ENCODE data around the gene PRPF19.

- no peak for TF ChIP-seq EP300 (IDR thresholded peaks at IDR 0.05; ENCODE audit: borderline replicate concordance in 1 of 2, low read depth in 1 of 2, low read length in 1 of 2)
- no peak for TF ChIP-seq MAX (IDR thresholded peaks at IDR 0.05; ENCODE audit: low read depth)
- TF ChIP-seq REST (IDR thresholded peaks at IDR 0.05; ENCODE audit: low read depth, low read length): no peak
- TF ChIP-seq CTCF (IDR thresholded peaks at IDR 0.05): peak; percentile 67
- no peak for TF ChIP-seq TEAD4 (IDR thresholded peaks at IDR 0.05; ENCODE audit: borderline replicate concordance, insufficient read depth)
- peak; percentile 83 for TF ChIP-seq SMC3 (IDR thresholded peaks at IDR 0.05; ENCODE audit: low read depth, low read length)
- no peak for TF ChIP-seq EZH2phosphoT487 (IDR thresholded peaks at IDR 0.05; ENCODE audit: borderline replicate concordance, low read depth)
- no peak for TF ChIP-seq RCOR1 (IDR thresholded peaks at IDR 0.05; ENCODE audit: low read length)
Measured at GRCh38 chr11:60887556-60887955, 18.8 kb downstream of the PRPF19 start.
